Tibial artery (tissue), 4 donors: ENCODE results near the gene SIX3.

ENCODE experiments used
- DNase-seq, 2 donors: peaks; one replicate each; pipeline ENCODE4 v3.0.0-alpha.2; 2019
- H3K27ac ChIP-seq, 2 donors: fragments of 200-600 bp; sonication (generic) in 1 of 2; 1 replicate in 1 of 2; 2 replicates in 1 of 2; pipeline ENCODE4 v1.5.1; 2018 to 2019; ENCODE audit warnings: mild to moderate bottlenecking in 1 of 2
- H3K27me3 ChIP-seq, 2 donors: fragments of 200-600 bp; sonication (generic) in 1 of 2; one replicate each; pipeline versions ENCODE4 v1.5.1 to v1.6.0; 2016 to 2019
- H3K36me3 ChIP-seq, 3 donors: fragments of 200-600 bp; sonication (generic) in 2 of 3; one replicate each; pipeline ENCODE4 v1.5.1; 2016 to 2019; ENCODE audit warnings: mild to moderate bottlenecking in 2 of 3
- H3K4me1 ChIP-seq, 4 donors: fragments of 200-600 bp; sonication (generic) in 2 of 4; 1 replicate in 3 of 4; 2 replicates in 1 of 4; pipeline ENCODE4 v1.5.1; 2016 to 2019
- H3K4me3 ChIP-seq, 2 donors: fragments of 200-600 bp; sonication (generic) in 1 of 2; 1 replicate in 1 of 2; 2 replicates in 1 of 2; pipeline ENCODE4 v1.5.1; 2018 to 2019; ENCODE audit warnings: mild to moderate bottlenecking in 2 of 2
- H3K9me3 ChIP-seq, 3 donors: fragments of 200-600 bp; sonication (generic) in 1 of 3; one replicate each; pipeline ENCODE4 v1.5.1; 2016 to 2019
- intact Hi-C: fragments of 100-400 bp; cut with DNase I; formaldehyde crosslinking; loops from one replicate; pipeline ENCODE4 v1.15.0; 2023; ENCODE audit warnings: low total_unique reads
- TF ChIP-seq, protein P1 (sequence below), 2 experiments: fragments of 200-600 bp in 1 of 2; fragments of 450-650 bp in 1 of 2; IDR thresholded peaks; one replicate each; pipeline ENCODE4 v1.5.1; 2017 to 2019; ENCODE audit warnings: antibody characterized with exemption in 2 of 2, mild to moderate bottlenecking in 1 of 2, moderate library complexity in 1 of 2

The SIX3 gene

DNA sequence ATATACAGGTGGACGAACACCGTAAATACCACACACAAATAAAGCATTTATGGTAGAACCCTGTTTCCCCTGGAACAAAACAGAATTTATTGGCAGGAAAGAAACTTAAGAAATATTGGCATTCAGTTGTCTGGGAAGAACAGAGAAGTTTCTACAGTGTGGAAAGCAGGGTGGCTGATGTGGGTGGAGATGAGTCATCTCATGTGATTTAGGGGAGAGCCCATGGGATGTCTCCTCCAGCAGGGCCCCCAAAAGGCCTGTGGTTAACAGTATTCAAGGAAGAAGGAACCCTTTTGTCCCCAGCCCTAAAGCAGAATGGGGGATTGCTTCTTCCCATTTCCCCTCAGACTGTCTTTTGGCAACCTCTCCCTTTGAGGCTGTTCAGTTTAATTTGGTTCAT is 24.2 kb downstream of the SIX3 start:
- TF ChIP-seq, protein P1, sequence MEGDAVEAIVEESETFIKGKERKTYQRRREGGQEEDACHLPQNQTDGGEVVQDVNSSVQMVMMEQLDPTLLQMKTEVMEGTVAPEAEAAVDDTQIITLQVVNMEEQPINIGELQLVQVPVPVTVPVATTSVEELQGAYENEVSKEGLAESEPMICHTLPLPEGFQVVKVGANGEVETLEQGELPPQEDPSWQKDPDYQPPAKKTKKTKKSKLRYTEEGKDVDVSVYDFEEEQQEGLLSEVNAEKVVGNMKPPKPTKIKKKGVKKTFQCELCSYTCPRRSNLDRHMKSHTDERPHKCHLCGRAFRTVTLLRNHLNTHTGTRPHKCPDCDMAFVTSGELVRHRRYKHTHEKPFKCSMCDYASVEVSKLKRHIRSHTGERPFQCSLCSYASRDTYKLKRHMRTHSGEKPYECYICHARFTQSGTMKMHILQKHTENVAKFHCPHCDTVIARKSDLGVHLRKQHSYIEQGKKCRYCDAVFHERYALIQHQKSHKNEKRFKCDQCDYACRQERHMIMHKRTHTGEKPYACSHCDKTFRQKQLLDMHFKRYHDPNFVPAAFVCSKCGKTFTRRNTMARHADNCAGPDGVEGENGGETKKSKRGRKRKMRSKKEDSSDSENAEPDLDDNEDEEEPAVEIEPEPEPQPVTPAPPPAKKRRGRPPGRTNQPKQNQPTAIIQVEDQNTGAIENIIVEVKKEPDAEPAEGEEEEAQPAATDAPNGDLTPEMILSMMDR (IDR thresholded peaks at IDR 0.05) = no peak
- no peak overlapping the region for H3K27ac ChIP-seq
- no peak overlapping the region for H3K4me3 ChIP-seq
- H3K27me3 ChIP-seq = peaks cover 0 to 41% of the 10 kb centered on the region in 2 donors
- H3K9me3 ChIP-seq = no peaks in the 10 kb centered on the region
- H3K4me1 ChIP-seq = no peaks in the 10 kb centered on the region
- H3K36me3 ChIP-seq = no peaks in the 10 kb centered on the region
- no peak for DNase-seq
- intact Hi-C loops = no loop called here

DNA sequence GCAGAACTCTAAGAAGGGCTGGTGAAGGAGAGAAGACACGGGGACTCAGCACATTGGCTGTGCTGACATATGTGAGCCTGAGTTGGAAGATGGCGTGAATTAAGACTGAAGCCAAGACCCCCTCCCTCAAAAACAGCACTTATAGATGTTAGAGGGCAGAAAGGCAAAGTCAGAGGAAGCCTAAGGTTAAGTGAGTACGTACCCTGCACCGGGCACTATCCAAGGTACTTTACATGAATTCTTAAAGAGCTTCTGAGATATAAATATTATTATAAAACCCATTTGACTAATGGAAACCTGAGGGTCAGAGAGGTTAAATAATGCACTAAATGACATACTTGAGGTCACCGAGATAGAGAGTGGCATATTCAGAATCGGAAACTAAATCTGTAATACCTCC is 25.6 kb downstream of the SIX3 start:
- Histone ChIP-seq H3K27me3 (peaks cover 0 to 34% of the 10 kb centered on the region in 2 donors), H3K27ac (no peak overlapping the region), H3K4me1 (no peaks in the 10 kb centered on the region), H3K9me3 (no peaks in the 10 kb centered on the region), H3K36me3 (no peaks in the 10 kb centered on the region), H3K4me3 (no peak overlapping the region)
- DNase-seq = no peak
- intact Hi-C loops = no loop called here
- TF ChIP-seq, protein P1 (IDR thresholded peaks at IDR 0.05) = no peak

DNA sequence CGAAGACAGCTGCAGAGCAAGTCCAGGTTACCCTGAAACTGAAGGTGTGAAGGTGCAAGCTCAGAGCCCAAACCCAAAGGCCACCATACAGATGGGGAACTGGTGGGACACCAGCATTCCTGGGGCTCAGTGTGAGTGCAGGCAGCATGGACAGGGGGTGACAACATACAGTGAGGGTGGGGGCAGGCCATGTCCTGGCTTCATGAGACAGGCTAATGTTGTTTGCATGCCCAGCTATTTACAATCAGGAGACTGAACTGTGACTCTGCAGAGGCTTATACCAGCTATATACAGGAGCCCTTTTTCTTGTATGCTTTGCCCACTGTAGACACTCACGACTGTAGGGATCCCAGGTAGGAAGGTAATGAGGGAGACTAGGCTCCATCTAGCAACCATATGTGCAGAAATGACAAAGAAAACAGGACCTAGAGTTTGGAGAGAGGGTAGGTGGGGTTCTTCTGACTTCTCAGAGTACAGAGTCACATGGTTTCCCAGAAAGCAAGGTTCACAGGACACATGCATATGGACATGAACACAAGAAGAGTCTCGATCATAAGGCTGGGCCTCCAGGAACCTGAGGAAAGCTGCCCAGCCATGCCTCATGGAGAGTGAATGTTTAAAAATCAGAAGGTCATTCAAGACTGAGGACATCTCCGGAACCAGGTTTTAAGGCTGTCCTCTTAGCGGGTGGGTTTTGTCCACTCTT is 26.4 kb downstream of the SIX3 start:
- DNase-seq = no peak
- intact Hi-C loops = no loop called here
- TF ChIP-seq, protein P1 (IDR thresholded peaks at IDR 0.05) = no peak

DNA sequence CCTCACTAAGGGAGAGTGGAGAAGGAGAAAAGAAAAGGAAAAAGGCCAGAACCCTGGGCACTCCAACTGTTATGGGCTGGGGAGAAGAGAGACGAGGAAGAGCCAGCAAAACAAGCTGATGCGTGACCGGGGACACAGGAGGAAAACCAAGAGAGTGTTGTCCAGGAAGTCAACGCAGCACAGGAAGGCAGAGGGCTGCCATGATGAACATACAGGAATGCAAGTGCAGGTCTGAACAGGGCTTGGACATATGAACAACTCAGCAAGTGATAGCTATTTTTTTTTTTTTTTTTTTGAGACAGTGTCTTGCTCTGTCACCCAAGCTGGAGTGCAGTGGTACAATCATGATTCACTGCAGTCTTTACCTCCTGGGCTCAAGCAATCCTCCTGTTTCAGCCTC is 28.4 kb downstream of the SIX3 start:
- intact Hi-C loops = no loop called here
- H3K27ac ChIP-seq = no peak overlapping the region
- DNase-seq = no peak
- H3K4me1 ChIP-seq = no peaks in the 10 kb centered on the region
- H3K4me3 ChIP-seq = no peak overlapping the region
- TF ChIP-seq, protein P1 (IDR thresholded peaks at IDR 0.05) = no peak
- no peaks in the 10 kb centered on the region for H3K9me3 ChIP-seq
- H3K27me3 ChIP-seq = peaks cover 0 to 45% of the 10 kb centered on the region in 2 donors
- H3K36me3 ChIP-seq = no peaks in the 10 kb centered on the region

More for the DNA sequence above, 26.4 kb downstream of the SIX3 start:
- H3K4me1 ChIP-seq = no peaks in the 10 kb centered on the region
- H3K27ac ChIP-seq = no peak overlapping the region
- H3K36me3 ChIP-seq = no peaks in the 10 kb centered on the region
- peaks cover 0 to 37% of the 10 kb centered on the region in 2 donors for H3K27me3 ChIP-seq
- no peaks in the 10 kb centered on the region for H3K9me3 ChIP-seq
- no peak overlapping the region for H3K4me3 ChIP-seq

DNA sequence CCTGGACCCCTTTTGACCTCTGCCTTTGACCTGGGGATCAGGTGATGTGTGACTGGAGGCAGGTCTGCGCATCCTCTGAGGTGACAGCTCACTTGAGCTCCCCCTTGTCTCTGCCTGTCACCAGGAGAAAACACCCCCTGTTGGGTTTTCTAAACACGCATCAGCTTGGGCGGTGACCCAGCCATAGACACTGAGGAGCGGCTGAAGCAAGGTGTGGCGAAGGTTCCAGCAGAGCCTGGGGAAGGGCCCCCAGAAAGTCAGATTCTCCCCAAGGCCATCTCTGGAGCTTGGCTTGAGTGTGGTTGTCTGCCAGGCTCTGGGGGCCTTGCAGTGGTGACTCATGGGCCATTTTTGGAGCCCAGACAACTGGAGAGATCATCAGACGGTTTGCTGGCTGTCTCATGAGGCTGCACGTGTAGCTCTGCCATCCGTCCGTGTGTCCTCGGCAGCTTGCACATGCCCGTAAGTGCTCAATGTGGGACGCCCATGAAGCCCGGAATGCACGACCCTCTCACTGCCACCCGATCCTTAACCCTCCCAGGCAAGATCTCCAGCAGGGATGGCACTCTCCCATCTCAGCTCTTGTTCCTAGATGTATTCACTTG is 29.4 kb downstream of the SIX3 start:
- Histone ChIP-seq H3K36me3 (no peaks in the 10 kb centered on the region), H3K4me1 (no peaks in the 10 kb centered on the region), H3K27ac (no peak overlapping the region), H3K4me3 (no peak overlapping the region), H3K27me3 (peaks cover 0 to 43% of the 10 kb centered on the region in 2 donors), H3K9me3 (no peaks in the 10 kb centered on the region)
- DNase-seq = no peak
- TF ChIP-seq, protein P1 (IDR thresholded peaks at IDR 0.05) = no peak
- intact Hi-C loops = no loop called here
